HepG2 (cell line): ENCODE results near the gene JMJD6. TPM values are rescaled to one million over a fixed set of nuclear protein-coding genes. Genes with fewer than 3 reads are reported as not detected.

Experiments used
- ATAC-seq: fragments of 200-7000 bp; cut with Tn5 transposase; 3 replicates; pipeline ENCODE4 v1.9.1; 2020; ENCODE audit warnings: mild to moderate bottlenecking, moderate library complexity
- BruUV-seq: library from RNA; stranded (reverse); fragments of 400-500 nt; replicated peaks from 2 replicates; lab custom pipeline; 2021; lab: Mats Ljungman, UMichigan
- CTCF ChIA-PET: fragments of 300-600 bp; formaldehyde crosslinking; extraction: SDS; loops from one replicate; lab custom pipeline; 2021; ENCODE audit warnings: low total read pairs, inconsistent platforms, low intra/inter-chr PET ratio; lab: Yijun Ruan, JAX
- POLR2A ChIA-PET: fragments of 350-600 bp; sonication (Branson Sonifier 250); formaldehyde crosslinking; loops from one replicate; lab custom pipeline; 2020; ENCODE audit warnings: antibody characterized with exemption, inconsistent platforms; lab: Yijun Ruan, JAX
- DNase-seq: peaks from one replicate; pipeline ENCODE4 v3.0.0-alpha.2; 2015; ENCODE audit warnings: low spot score
- FAIRE-seq: peaks from 3 replicates; lab custom pipeline; 2011; peaks lifted over from hg19 to GRCh38; lab: Jason Lieb, UNC
- H2AFZ ChIP-seq: one replicate; pipeline ENCODE4 v1.6.1; 2011; ENCODE audit warnings: low read length, inconsistent platforms
- H3K27ac ChIP-seq: fragments of 300-600 bp; 3 replicates; pipeline ENCODE4 v1.8.0; 2011; ENCODE audit warnings: mixed run types, mild to moderate bottlenecking, mixed read lengths, low read length, inconsistent platforms; ENCODE audit not compliant: insufficient read depth; ENCODE audit errors: extremely low read length
- H3K27me3 ChIP-seq, 2 experiments: fragments of 200-600 bp in 1 of 2; 2 replicates in 1 of 2; 3 replicates in 1 of 2; pipeline versions ENCODE4 v1.6.0 to v1.8.0; 2011; ENCODE audit warnings: low read length in 2 of 2, mild to moderate bottlenecking in 2 of 2, moderate library complexity in 2 of 2, inconsistent platforms in 1 of 2; ENCODE audit not compliant: insufficient read depth in 2 of 2, control insufficient read depth in 1 of 2
- H3K36me3 ChIP-seq, 2 experiments: fragments of 200-600 bp in 1 of 2; replicated peaks in 1 of 2; 2 replicates in 1 of 2; 3 replicates in 1 of 2; pipeline versions ENCODE4 v1.5.1 to v1.8.0; 2011; ENCODE audit warnings: low read length in 2 of 2, inconsistent platforms in 1 of 2; ENCODE audit not compliant: insufficient read depth in 2 of 2, control insufficient read depth in 1 of 2
- H3K4me1 ChIP-seq: 2 replicates; pipeline ENCODE4 v1.5.1; 2012; ENCODE audit warnings: low read length, inconsistent platforms; ENCODE audit not compliant: insufficient read depth
- H3K4me2 ChIP-seq: 2 replicates; pipeline ENCODE4 v1.6.0; 2011; ENCODE audit warnings: low read depth, low read length, inconsistent platforms
- H3K4me3 ChIP-seq, 3 experiments: fragments of 200-600 bp in 1 of 3; sonication (generic), shearing (Covaris generic) in 1 of 3; replicated peaks in 1 of 3; 2 replicates each; pipeline ENCODE4 v1.5.1; 2011 to 2016; ENCODE audit warnings: low read length in 3 of 3, inconsistent platforms in 2 of 3, low read depth in 2 of 3, mild to moderate bottlenecking in 2 of 3, control low read depth in 1 of 3, mixed read lengths in 1 of 3; ENCODE audit not compliant: insufficient read depth in 1 of 3
- H3K79me2 ChIP-seq: one replicate; pipeline ENCODE4 v1.6.1; 2011; ENCODE audit warnings: low read length, inconsistent platforms; ENCODE audit not compliant: insufficient read depth
- H3K9ac ChIP-seq: 2 replicates; pipeline ENCODE4 v1.6.0; 2011; ENCODE audit warnings: mild to moderate bottlenecking, low read depth, low read length, inconsistent platforms; ENCODE audit not compliant: insufficient read depth
- H3K9me3 ChIP-seq: 2 replicates; pipeline ENCODE4 v1.5.1; 2012; ENCODE audit warnings: mild to moderate bottlenecking, low read length
- H4K20me1 ChIP-seq: 2 replicates; pipeline ENCODE4 v1.6.0; 2011; ENCODE audit warnings: inconsistent platforms, mild to moderate bottlenecking, low read length, moderate library complexity; ENCODE audit not compliant: insufficient read depth
- ATF3 ChIP-seq: sonication (generic); formaldehyde crosslinking; IDR thresholded peaks from 2 replicates; pipeline ENCODE4 v1.4.0; 2020; ENCODE audit warnings: missing genetic modification reagents
- E2F5 ChIP-seq: sonication (generic); formaldehyde crosslinking; conservative IDR thresholded peaks from 2 replicates; pipeline ENCODE4 v1.4.0; 2020; ENCODE audit warnings: missing genetic modification reagents
- FOSL1 ChIP-seq: sonication (generic); formaldehyde crosslinking; IDR thresholded peaks from 2 replicates; pipeline ENCODE4 v1.9.0; 2021; ENCODE audit warnings: missing genetic modification reagents, borderline replicate concordance
- HOMEZ ChIP-seq: IDR thresholded peaks from 2 replicates; pipeline ENCODE4 v1.6.1; 2016; ENCODE audit warnings: low read depth
- MIXL1 ChIP-seq: IDR thresholded peaks from 2 replicates; pipeline ENCODE4 v1.6.1; 2016
- PAWR ChIP-seq: sonication (generic); formaldehyde crosslinking; IDR thresholded peaks from 2 replicates; pipeline ENCODE4 v1.4.0; 2020; ENCODE audit warnings: missing genetic modification reagents, mild to moderate bottlenecking, borderline replicate concordance
- RELA ChIP-seq: sonication (generic); formaldehyde crosslinking; IDR thresholded peaks from 2 replicates; pipeline ENCODE4 v1.4.0; 2020; ENCODE audit warnings: missing genetic modification reagents
- TFAP4 ChIP-seq: sonication (generic); IDR thresholded peaks from 2 replicates; pipeline ENCODE4 v1.6.1; 2016; ENCODE audit warnings: low read depth, borderline replicate concordance
- TOPORS ChIP-seq: sonication (generic); formaldehyde crosslinking; IDR thresholded peaks from 2 replicates; pipeline ENCODE4 v1.8.0; 2023; ENCODE audit warnings: mild to moderate bottlenecking, missing genetic modification reagents
- ZBTB14 ChIP-seq: sonication (generic); formaldehyde crosslinking; IDR thresholded peaks from 2 replicates; pipeline ENCODE4 v1.4.0; 2020; ENCODE audit warnings: missing genetic modification reagents
- ZMAT3 ChIP-seq: sonication (generic); formaldehyde crosslinking; conservative IDR thresholded peaks from 2 replicates; pipeline ENCODE4 v1.7.0; 2021; ENCODE audit warnings: missing genetic modification reagents
- ZNF432 ChIP-seq: sonication (generic); formaldehyde crosslinking; IDR thresholded peaks from 2 replicates; pipeline ENCODE4 v1.5.0; 2020; ENCODE audit warnings: missing genetic modification reagents, mild to moderate bottlenecking, borderline replicate concordance
- ZNF496 ChIP-seq: sonication (generic); formaldehyde crosslinking; IDR thresholded peaks from 2 replicates; pipeline ENCODE4 v1.8.1; 2023; ENCODE audit warnings: mild to moderate bottlenecking, moderate library complexity, missing genetic modification reagents; ENCODE audit not compliant: insufficient replicate concordance
- ZNF547 ChIP-seq: sonication (generic); formaldehyde crosslinking; IDR thresholded peaks from 2 replicates; pipeline ENCODE4 v1.5.1; 2020; ENCODE audit warnings: mild to moderate bottlenecking, missing genetic modification reagents
- ZNF570 ChIP-seq: sonication (generic); formaldehyde crosslinking; IDR thresholded peaks from 2 replicates; pipeline ENCODE4 v1.4.0; 2020; ENCODE audit warnings: mild to moderate bottlenecking, missing genetic modification reagents, borderline replicate concordance
- ZNF598 ChIP-seq: sonication (generic); formaldehyde crosslinking; IDR thresholded peaks from 2 replicates; pipeline ENCODE4 v1.5.1; 2020; ENCODE audit warnings: mild to moderate bottlenecking, missing genetic modification reagents, borderline replicate concordance
- ZNF713 ChIP-seq: sonication (generic); formaldehyde crosslinking; IDR thresholded peaks from 2 replicates; pipeline ENCODE4 v1.4.0; 2020; ENCODE audit warnings: mild to moderate bottlenecking, missing genetic modification reagents
- ZNF850 ChIP-seq: sonication (generic); formaldehyde crosslinking; conservative IDR thresholded peaks from 2 replicates; pipeline ENCODE4 v1.9.0; 2021; ENCODE audit warnings: mild to moderate bottlenecking, missing genetic modification reagents
- WGBS: methylation state at CpG from one replicate; pipeline ENCODE4 v1.1.6; 2017; ENCODE audit warnings: low lambda C conversion rate; 5-methylcytosine and 5-hydroxymethylcytosine counted together
- in situ Hi-C: cut with HindIII; loops from 2 replicates; pipeline ENCODE4 v1.10.0; 2017; ENCODE audit warnings: low pct_unique_long_range_greater_than_20kb; ENCODE audit not compliant: extremely low pct_ligation_motif_present
- intact Hi-C: fragments of 100-400 bp; cut with micrococcal nuclease; formaldehyde crosslinking; loops from one replicate; pipeline ENCODE4 v1.10.0; 2022; ENCODE audit not compliant: unreplicated experiment
- polyA plus RNA-seq, 8 experiments: library from polyadenylated mRNA; depleted of rRNA in 3 of 8; stranded (reverse) in 7 of 8; unstranded in 1 of 8; fragments of >200 nt; fragmentation: Illumina TruSeq in 4 of 8; extraction: Trizol in 4 of 8; gene quantifications; 2 replicates each; pipeline versions ENCODE4 v1.2.1 to v1.2.3, GENCODE V29; 2011 to 2016; ENCODE audit warnings: low read depth in 4 of 8, missing spikeins in 1 of 8, mixed read lengths in 1 of 8; ENCODE audit not compliant: insufficient read depth in 1 of 8
- total RNA-seq, 5 experiments: library from RNA; depleted of rRNA; stranded (reverse); fragments of >200 nt; fragmentation: Illumina TruSeq; extraction: Trizol; gene quantifications; 2 replicates each; pipeline ENCODE4 v1.2.3, GENCODE V29; 2016; ENCODE audit warnings: low read depth in 1 of 5

JMJD6 gene
- total and polyA plus RNA-seq, 2 of the 13 experiments (the other 11 are each of a cell fraction or from before 2014, with no cell fraction given), result 33.6 to 41.0 TPM

- ChIA-PET POLR2A (interaction anchor here (0.6 to 5.1 kb wide), 10 partner anchors 10 to 159 kb away, joined by 3 to 71 read pairs (median 4); partner anchors contain the start of genes MFSD11, MXRA7 and SRSF2), CTCF (no interaction called here)
- H3K27ac ChIP-seq, result peak within 1 kb of the TSS; percentile 98
- peaks cover 51% of the 10 kb centered on the region for H3K79me2 ChIP-seq
- in situ Hi-C loops (no loop called here), intact Hi-C loops (loop anchor here (1.0 kb wide), 1 partner anchor 54 kb away; no protein-coding TSS in a partner anchor)
- peak within 1 kb of the TSS; percentile 78 to 98 (median 95) for H3K4me3 ChIP-seq
- peaks cover 62% of the 10 kb centered on the region for H3K4me1 ChIP-seq
- no peaks in the 10 kb centered on the region for H3K27me3 ChIP-seq
- no peaks in the 10 kb centered on the region for H3K9me3 ChIP-seq
- no peak within 1 kb of the TSS for H2AFZ ChIP-seq
- H4K20me1 ChIP-seq, result peaks cover 8% of the 10 kb centered on the region
- DNase-seq (peak; percentile 68), FAIRE-seq (peak; percentile 26), ATAC-seq (peak; percentile 63)
- TSS peak; percentile 82 for BruUV-seq
- H3K36me3 ChIP-seq, result peaks cover 10 to 23% of the 10 kb centered on the region in 2 experiments
- H3K4me2 ChIP-seq, result peak within 1 kb of the TSS; percentile 98
- H3K9ac ChIP-seq, result peak within 1 kb of the TSS; percentile 97
- WGBS, result 2% methylated on average over 36 of the region's 71 CpGs
- TF ChIP-seq ZNF496 (CRISPR knock-in tag), result no peak
- TF ChIP-seq TOPORS (CRISPR knock-in tag), result no peak
- peak; percentile 61; the same call in 1 of the 2 replicates for TF ChIP-seq ZNF547 (CRISPR knock-in tag)
- 0 out of 2 replicates have a peak, but pooled peaks have one; percentile 69 for TF ChIP-seq ZNF713
- no peak for TF ChIP-seq ZNF432
- no peak for TF ChIP-seq PAWR (CRISPR knock-in tag)
- 0 out of 2 replicates have a peak, but pooled peaks have one; percentile 6 for TF ChIP-seq MIXL1 (CRISPR knock-in tag)
- TF ChIP-seq HOMEZ (CRISPR knock-in tag), result peak; percentile 52; the same call in 1 of the 2 replicates
- TF ChIP-seq ZNF850 (CRISPR knock-in tag), result peak; percentile 21; the same call in 1 of the 2 replicates
- no peak for TF ChIP-seq FOSL1 (CRISPR knock-in tag)
- TF ChIP-seq RELA, result 0 out of 2 replicates have a peak, but pooled peaks have one; percentile 9
- no peak for TF ChIP-seq ZNF598 (CRISPR knock-in tag)
- no peak for TF ChIP-seq ZBTB14 (CRISPR knock-in tag)
- TF ChIP-seq ZMAT3 (CRISPR knock-in tag), result no peak; the same call in 1 of the 2 replicates
- TF ChIP-seq E2F5, result 0 out of 2 replicates have a peak, but pooled peaks have one; percentile 24
- no peak for TF ChIP-seq ATF3 (CRISPR knock-in tag)
- TF ChIP-seq TFAP4, result peak; percentile 72; the same call in 1 of the 2 replicates
- TF ChIP-seq ZNF570 (CRISPR knock-in tag), result no peak
Observed at GRCh38 chr17:76726776-76727718, 641 bp upstream of the JMJD6 start, which contains the start of gene METTL23. TSS of gene METTL23 (plus strand) at chr17:76726839. CDS start at chr17:76729711, 2,872 bp downstream.
